ENCODE results near the gene RASSF4. TPM values are rescaled to one million over a fixed set of nuclear protein-coding genes. Genes with fewer than 3 reads are reported as not detected.

Gene RASSF4
- total and polyA plus RNA-seq, 2 donors = 17.9 to 50.0 TPM

DNA sequence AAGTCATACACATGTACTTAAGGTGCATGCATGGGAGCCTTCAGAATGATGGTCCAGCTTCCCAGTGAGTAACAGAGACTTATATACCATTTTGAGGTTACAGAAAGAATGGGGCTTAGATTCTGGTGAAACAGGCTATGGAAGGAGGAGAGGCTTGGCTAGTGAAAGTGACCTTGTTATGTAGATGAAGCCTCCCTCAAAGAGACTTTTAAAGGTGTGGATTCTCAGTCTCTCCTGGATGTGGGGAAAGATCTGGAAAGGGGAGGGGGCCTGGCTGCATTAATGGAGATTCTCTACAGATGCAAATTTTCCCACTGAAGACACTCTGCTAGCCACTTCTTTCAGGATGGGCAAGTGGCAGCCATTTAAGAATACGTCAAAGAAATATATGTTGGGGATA, 5.5 kb downstream of the RASSF4 start:
- peaks cover 0 to 3% of the 10 kb centered on the region in 2 donors for H3K9me3 ChIP-seq (ENCODE audit: control insufficient read depth in 2 of 2, insufficient read depth in 1 of 2, low read length in 1 of 2)
- no peak overlapping the region for H3K27ac ChIP-seq (ENCODE audit: low read depth in 1 of 2, low read length in 1 of 2)
- H3K36me3 ChIP-seq (ENCODE audit: control insufficient read depth in 2 of 2, insufficient read depth in 2 of 2, low read length in 1 of 2) = no peaks in the 10 kb centered on the region
- no peaks in the 10 kb centered on the region for H3K27me3 ChIP-seq (ENCODE audit: control insufficient read depth in 2 of 2, insufficient read depth in 1 of 2, low read length in 1 of 2)
- no peak overlapping the region for H3K4me3 ChIP-seq (ENCODE audit: low read length in 2 of 2)
- no peak for DNase-seq (ENCODE audit: low read depth in 6 of 9, low spot score in 9 of 9)
- H3K4me1 ChIP-seq (ENCODE audit: control insufficient read depth in 2 of 2, insufficient read depth in 2 of 2, low read length in 2 of 2) = peaks cover 46 to 80% of the 10 kb centered on the region in 2 donors
- 98% methylated on average over 1 of the region's 1 CpG for whole genome bisulfite sequencing

- no peak for DNase-seq (ENCODE audit: low read depth in 6 of 9, low spot score in 9 of 9)
- peaks cover 0 to 3% of the 10 kb centered on the region in 2 donors for H3K9me3 ChIP-seq (ENCODE audit: control insufficient read depth in 2 of 2, insufficient read depth in 1 of 2, low read length in 1 of 2)
These were observed 6.1 kb downstream of the RASSF4 start for GRCh38 chr10:44965651-44966097.

GRCh38 chr10:44966129-44966815, 6.7 kb downstream of the RASSF4 start:
- Histone ChIP-seq H3K27ac (ENCODE audit: low read depth in 1 of 2, low read length in 1 of 2) (peak overlapping the region in 1 of 2 donors; percentile 40), H3K9me3 (ENCODE audit: control insufficient read depth in 2 of 2, insufficient read depth in 1 of 2, low read length in 1 of 2) (peaks cover 0 to 3% of the 10 kb centered on the region in 2 donors), H3K4me1 (ENCODE audit: control insufficient read depth in 2 of 2, insufficient read depth in 2 of 2, low read length in 2 of 2) (peaks cover 42 to 75% of the 10 kb centered on the region in 2 donors), H3K27me3 (ENCODE audit: control insufficient read depth in 2 of 2, insufficient read depth in 1 of 2, low read length in 1 of 2) (no peaks in the 10 kb centered on the region), H3K4me3 (ENCODE audit: low read length in 2 of 2) (no peak overlapping the region), H3K36me3 (ENCODE audit: control insufficient read depth in 2 of 2, insufficient read depth in 2 of 2, low read length in 1 of 2) (no peaks in the 10 kb centered on the region)
- 83% methylated on average over 8 of the region's 8 CpGs for WGBS
- no peak for DNase-seq (ENCODE audit: low read depth in 6 of 9, low spot score in 9 of 9)

More at GRCh38 chr10:44965651-44966097, 6.1 kb downstream of the RASSF4 start:
- H3K36me3 ChIP-seq (ENCODE audit: control insufficient read depth in 2 of 2, insufficient read depth in 2 of 2, low read length in 1 of 2) = no peaks in the 10 kb centered on the region
- peaks cover 42 to 78% of the 10 kb centered on the region in 2 donors for H3K4me1 ChIP-seq (ENCODE audit: control insufficient read depth in 2 of 2, insufficient read depth in 2 of 2, low read length in 2 of 2)
- no peak overlapping the region for H3K4me3 ChIP-seq (ENCODE audit: low read length in 2 of 2)
- no peaks in the 10 kb centered on the region for H3K27me3 ChIP-seq (ENCODE audit: control insufficient read depth in 2 of 2, insufficient read depth in 1 of 2, low read length in 1 of 2)
- 91% methylated on average over 6 of the region's 6 CpGs for WGBS
- H3K27ac ChIP-seq (ENCODE audit: low read depth in 1 of 2, low read length in 1 of 2) = no peak overlapping the region

DNA sequence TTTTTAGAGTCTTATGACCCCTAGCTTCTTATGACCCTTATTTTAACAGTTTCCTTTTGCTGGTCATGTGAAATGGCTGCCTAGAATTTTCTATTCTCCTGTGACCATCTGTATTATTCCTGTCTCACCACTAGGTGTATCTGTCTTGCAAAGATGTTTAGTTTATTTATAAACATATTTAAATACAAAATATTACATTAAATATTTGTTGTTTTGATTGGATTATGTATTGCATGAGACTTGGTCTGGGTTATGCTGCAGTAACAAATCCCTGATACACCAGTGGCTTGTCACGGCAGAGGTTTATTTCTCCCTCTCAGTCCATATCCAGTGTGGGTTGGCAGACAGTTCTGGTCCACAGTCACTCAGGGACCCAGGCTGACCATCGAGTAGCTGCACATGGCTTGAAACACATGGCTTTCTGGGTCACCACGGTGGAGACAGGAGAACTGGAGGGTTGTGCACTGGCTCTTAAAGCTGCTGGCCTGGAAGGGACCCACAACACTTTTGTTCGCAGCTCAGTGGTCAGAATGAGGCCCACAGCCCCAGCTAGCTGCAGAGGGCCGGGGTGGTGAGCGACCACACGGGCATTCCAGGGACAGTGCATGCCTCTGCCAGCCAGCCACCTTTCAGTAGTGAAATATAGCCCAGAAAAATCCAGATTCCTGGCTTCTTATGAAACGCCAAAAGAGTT, 7.4 kb downstream of the RASSF4 start:
- Histone ChIP-seq H3K27ac (ENCODE audit: low read depth in 1 of 2, low read length in 1 of 2) (no peak overlapping the region), H3K4me1 (ENCODE audit: control insufficient read depth in 2 of 2, insufficient read depth in 2 of 2, low read length in 2 of 2) (peaks cover 42 to 72% of the 10 kb centered on the region in 2 donors), H3K9me3 (ENCODE audit: control insufficient read depth in 2 of 2, insufficient read depth in 1 of 2, low read length in 1 of 2) (peaks cover 0 to 3% of the 10 kb centered on the region in 2 donors), H3K27me3 (ENCODE audit: control insufficient read depth in 2 of 2, insufficient read depth in 1 of 2, low read length in 1 of 2) (no peaks in the 10 kb centered on the region), H3K36me3 (ENCODE audit: control insufficient read depth in 2 of 2, insufficient read depth in 2 of 2, low read length in 1 of 2) (no peaks in the 10 kb centered on the region), H3K4me3 (ENCODE audit: low read length in 2 of 2) (no peak overlapping the region)
- 97% methylated on average over 8 of the region's 8 CpGs for WGBS
- DNase-seq (ENCODE audit: low read depth in 6 of 9, low spot score in 9 of 9) = no peak

DNA sequence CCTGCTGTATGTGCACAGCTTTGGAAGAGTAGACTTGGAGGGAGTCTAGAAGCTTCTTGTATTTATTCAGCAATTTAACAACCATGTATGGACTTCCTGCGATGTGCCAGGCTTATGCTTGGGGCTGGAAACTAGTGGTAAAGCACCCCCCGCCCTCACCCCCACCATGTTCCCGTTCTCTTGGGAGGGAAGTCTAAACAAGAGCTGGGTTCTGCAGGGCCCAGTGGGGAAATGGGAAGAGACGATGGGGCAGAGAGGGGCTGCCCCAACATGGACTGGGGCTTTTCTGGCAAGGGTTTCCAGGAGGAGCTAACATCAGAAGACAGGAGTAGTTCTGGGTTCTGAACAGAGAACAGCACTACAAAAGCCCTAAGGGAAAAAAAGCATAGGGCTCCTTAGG, 8.0 kb downstream of the RASSF4 start:
- WGBS = 74% methylated on average over 4 of the region's 4 CpGs
- H3K4me1 ChIP-seq (ENCODE audit: control insufficient read depth in 2 of 2, insufficient read depth in 2 of 2, low read length in 2 of 2) = peaks cover 42 to 68% of the 10 kb centered on the region in 2 donors

DNA sequence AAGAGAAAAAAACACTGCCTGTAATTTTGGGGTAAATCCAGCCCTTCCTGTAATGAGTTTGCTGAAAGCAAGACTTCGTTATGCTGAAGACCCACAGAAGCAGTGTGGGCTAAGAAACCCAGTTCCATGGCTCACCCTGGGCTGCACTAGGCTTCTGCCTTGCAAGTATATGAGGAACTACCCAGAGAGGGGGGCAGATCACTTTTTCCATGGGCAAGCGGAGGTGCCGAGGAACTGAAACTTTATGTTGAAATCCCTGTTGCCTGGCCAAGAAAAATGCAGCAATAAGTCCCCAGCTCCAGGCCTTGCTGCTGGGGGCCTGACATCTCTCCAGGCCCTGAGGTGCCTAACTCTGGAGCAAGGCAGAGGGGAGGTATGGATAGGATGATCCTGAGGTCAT, 8.5 kb downstream of the RASSF4 start:
- WGBS = 39% methylated on average over 3 of the region's 3 CpGs
- peak overlapping the region; percentile 61 to 65 for H3K27ac ChIP-seq (ENCODE audit: low read depth in 1 of 2, low read length in 1 of 2)
- no peaks in the 10 kb centered on the region for H3K36me3 ChIP-seq (ENCODE audit: control insufficient read depth in 2 of 2, insufficient read depth in 2 of 2, low read length in 1 of 2)
- no peaks in the 10 kb centered on the region for H3K27me3 ChIP-seq (ENCODE audit: control insufficient read depth in 2 of 2, insufficient read depth in 1 of 2, low read length in 1 of 2)
- peaks cover 0 to 3% of the 10 kb centered on the region in 2 donors for H3K9me3 ChIP-seq (ENCODE audit: control insufficient read depth in 2 of 2, insufficient read depth in 1 of 2, low read length in 1 of 2)
- peak in 1 of 9 donors; percentile 49 for DNase-seq (ENCODE audit: low read depth in 6 of 9, low spot score in 9 of 9)
- peaks cover 37 to 68% of the 10 kb centered on the region in 2 donors for H3K4me1 ChIP-seq (ENCODE audit: control insufficient read depth in 2 of 2, insufficient read depth in 2 of 2, low read length in 2 of 2)
- no peak overlapping the region for H3K4me3 ChIP-seq (ENCODE audit: low read length in 2 of 2)

More for the DNA sequence above, 8.0 kb downstream of the RASSF4 start:
- peak overlapping the region; percentile 61 to 65 for H3K27ac ChIP-seq (ENCODE audit: low read depth in 1 of 2, low read length in 1 of 2)
- H3K36me3 ChIP-seq (ENCODE audit: control insufficient read depth in 2 of 2, insufficient read depth in 2 of 2, low read length in 1 of 2) = no peaks in the 10 kb centered on the region
- H3K27me3 ChIP-seq (ENCODE audit: control insufficient read depth in 2 of 2, insufficient read depth in 1 of 2, low read length in 1 of 2) = no peaks in the 10 kb centered on the region
- H3K9me3 ChIP-seq (ENCODE audit: control insufficient read depth in 2 of 2, insufficient read depth in 1 of 2, low read length in 1 of 2) = peaks cover 0 to 3% of the 10 kb centered on the region in 2 donors
- DNase-seq (ENCODE audit: low read depth in 6 of 9, low spot score in 9 of 9) = no peak
- no peak overlapping the region for H3K4me3 ChIP-seq (ENCODE audit: low read length in 2 of 2)

GRCh38 chr10:44968500-44969400, 9.1 kb downstream of the RASSF4 start:
- no peaks in the 10 kb centered on the region for H3K27me3 ChIP-seq (ENCODE audit: control insufficient read depth in 2 of 2, insufficient read depth in 1 of 2, low read length in 1 of 2)
- H3K27ac ChIP-seq (ENCODE audit: low read depth in 1 of 2, low read length in 1 of 2) = peak overlapping the region; percentile 43 to 65
- peaks cover 31 to 68% of the 10 kb centered on the region in 2 donors for H3K4me1 ChIP-seq (ENCODE audit: control insufficient read depth in 2 of 2, insufficient read depth in 2 of 2, low read length in 2 of 2)
- H3K9me3 ChIP-seq (ENCODE audit: control insufficient read depth in 2 of 2, insufficient read depth in 1 of 2, low read length in 1 of 2) = peaks cover 0 to 3% of the 10 kb centered on the region in 2 donors
- H3K4me3 ChIP-seq (ENCODE audit: low read length in 2 of 2) = no peak overlapping the region
- no peaks in the 10 kb centered on the region for H3K36me3 ChIP-seq (ENCODE audit: control insufficient read depth in 2 of 2, insufficient read depth in 2 of 2, low read length in 1 of 2)
- peak in 4 of 9 donors; percentile 39 to 83 (median 62) for DNase-seq (ENCODE audit: low read depth in 6 of 9, low spot score in 9 of 9)
- WGBS = 49% methylated on average over 11 of the region's 11 CpGs

DNA sequence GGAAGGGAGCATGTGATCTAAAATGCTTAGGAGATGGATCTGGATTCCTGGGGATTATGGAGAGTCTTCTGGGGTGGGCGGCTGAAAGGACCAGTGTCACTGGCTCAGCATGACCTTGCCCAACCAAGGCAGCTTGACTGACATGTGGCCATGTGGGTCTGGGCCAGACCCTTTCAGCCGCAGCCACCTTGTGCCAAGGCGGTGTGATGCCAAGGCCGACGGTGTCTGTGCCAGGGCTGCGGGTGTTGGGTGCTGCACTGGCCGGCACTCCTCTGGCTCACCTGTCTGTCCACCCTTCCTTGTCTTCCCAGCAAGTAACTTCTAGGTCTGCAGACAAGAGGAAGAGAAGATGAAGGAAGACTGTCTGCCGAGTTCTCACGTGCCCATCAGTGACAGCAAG, 10.3 kb downstream of the RASSF4 start:
- Histone ChIP-seq H3K36me3 (ENCODE audit: control insufficient read depth in 2 of 2, insufficient read depth in 2 of 2, low read length in 1 of 2) (no peaks in the 10 kb centered on the region), H3K4me1 (ENCODE audit: control insufficient read depth in 2 of 2, insufficient read depth in 2 of 2, low read length in 2 of 2) (peaks cover 21 to 68% of the 10 kb centered on the region in 2 donors), H3K27ac (ENCODE audit: low read depth in 1 of 2, low read length in 1 of 2) (no peak overlapping the region), H3K4me3 (ENCODE audit: low read length in 2 of 2) (no peak overlapping the region), H3K9me3 (ENCODE audit: control insufficient read depth in 2 of 2, insufficient read depth in 1 of 2, low read length in 1 of 2) (no peaks in the 10 kb centered on the region), H3K27me3 (ENCODE audit: control insufficient read depth in 2 of 2, insufficient read depth in 1 of 2, low read length in 1 of 2) (no peaks in the 10 kb centered on the region)
- WGBS = 98% methylated on average over 9 of the region's 9 CpGs
- no peak for DNase-seq (ENCODE audit: low read depth in 6 of 9, low spot score in 9 of 9)

All from thymus (tissue), 11 donors.